Measurements from ENCODE around the gene CDH23.
"Not testable (repeated sequence)": the region's sequence is repeated elsewhere in the genome, so short reads cannot be mapped to it uniquely, and the experiment has no call there.

Gene CDH23

GRCh38 chr10:71396711-71397295 is at the start of gene CDH23:
TSS of gene CDH23 (plus strand) at chr10:71396920. CDS start at chr10:71439832, 42,912 bp downstream.
- no peak for DNase-seq (ENCODE audit: low read depth in 2 of 2, low spot score in 1 of 2)

DNA sequence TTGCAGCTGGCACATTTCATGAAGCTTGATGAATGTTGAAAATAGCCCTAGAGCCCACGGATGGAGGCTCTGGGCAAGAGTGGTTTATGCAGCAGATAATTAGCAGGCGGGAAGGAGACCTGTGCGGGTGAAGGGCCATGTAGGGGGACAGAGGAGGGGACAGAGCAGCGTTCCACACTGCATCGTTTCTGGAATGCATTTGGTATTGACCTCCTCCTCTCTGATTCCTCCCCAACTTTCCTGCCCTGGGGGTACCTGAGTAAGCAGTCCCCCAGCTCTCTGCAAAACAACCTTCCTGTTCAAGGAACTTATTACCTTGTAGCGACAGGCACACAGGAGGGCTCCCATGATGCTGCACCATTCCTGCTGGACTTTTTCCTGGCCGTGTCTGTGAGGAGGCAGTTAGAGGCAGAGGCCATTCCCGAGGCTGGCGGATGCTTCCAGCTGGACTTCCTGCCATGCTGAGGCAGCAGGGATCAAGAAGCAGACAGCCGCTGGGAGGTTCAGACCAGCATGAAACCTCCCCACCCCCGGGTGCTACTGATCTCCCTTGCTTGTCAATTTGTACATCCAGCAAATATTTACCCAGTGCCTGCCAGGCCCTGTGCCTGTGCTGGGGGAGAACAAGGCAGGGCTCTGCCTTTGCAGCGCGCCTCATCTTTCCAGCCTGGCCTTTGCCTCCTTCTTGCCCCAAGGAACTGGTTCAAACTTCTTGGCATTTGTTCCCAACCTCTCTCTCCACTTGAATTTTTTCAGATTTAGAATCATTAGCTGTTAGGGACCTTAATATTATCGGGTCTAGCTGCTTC is 48.9 kb upstream of the CDH23 start:
- no peak for DNase-seq (ENCODE audit: low read depth in 2 of 2, low spot score in 1 of 2)

DNA sequence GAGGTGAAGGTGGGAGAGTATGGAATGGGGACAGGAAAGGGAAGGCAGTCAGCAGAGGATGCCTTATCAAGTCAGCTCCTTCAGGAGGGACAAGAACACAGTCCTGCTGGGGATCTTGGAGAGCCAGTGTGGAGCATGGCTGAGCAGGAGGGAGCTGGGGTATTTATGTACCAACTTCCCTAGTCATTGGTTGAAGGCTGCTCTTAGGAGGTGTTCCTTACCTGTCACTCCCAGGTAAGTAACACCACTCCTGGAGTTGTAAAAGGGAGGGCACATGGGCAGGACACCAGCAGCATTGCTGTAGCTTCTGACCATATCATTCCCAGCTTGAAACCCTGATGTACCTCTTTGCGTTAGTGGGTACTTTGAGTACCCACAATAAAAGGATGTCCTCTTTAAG is 47.9 kb upstream of the CDH23 start:
- no peak for DNase-seq (ENCODE audit: low read depth in 2 of 2, low spot score in 1 of 2)

GRCh38 chr10:71349406-71349805 is 47.3 kb upstream of the CDH23 start:
- no peak for DNase-seq (ENCODE audit: low read depth in 2 of 2, low spot score in 1 of 2)

- DNase-seq (ENCODE audit: low read depth in 2 of 2, low spot score in 1 of 2): no peak
Measured at GRCh38 chr10:71351087-71351486, 45.6 kb upstream of the CDH23 start.

DNA sequence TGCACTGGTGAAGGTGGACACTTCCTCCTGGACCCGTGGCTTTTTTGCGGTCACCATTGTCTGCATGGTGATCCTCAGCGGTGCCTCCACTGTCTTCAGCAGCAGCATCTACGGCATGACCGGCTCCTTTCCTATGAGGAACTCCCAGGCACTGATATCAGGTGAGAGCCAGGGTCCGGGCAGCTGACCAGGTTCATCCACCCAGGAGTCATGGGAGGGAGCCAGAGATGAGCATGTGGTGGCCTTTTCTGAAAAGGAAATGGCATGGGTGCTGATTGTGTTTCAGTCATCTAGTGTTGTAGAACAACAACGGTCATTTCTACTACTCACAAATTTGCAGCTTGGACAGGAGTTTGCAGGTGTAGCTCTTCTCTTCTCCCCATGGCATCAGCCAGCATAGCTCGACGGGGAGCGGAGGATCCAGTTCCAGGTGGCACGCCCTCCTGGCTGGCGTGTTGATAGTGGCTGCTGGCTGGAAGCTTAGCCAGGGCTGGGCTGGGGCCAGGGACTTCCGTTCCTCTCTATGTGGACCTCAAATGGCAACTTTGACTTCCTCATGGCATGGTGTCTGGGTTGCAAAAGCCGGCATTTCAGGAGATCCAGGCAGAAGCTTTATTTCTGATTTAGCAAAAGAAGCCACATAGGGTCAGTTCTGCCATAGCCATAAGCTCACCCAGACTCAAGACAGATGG is 44.9 kb upstream of the CDH23 start:
- no peak for DNase-seq (ENCODE audit: low read depth in 2 of 2, low spot score in 1 of 2)

- DNase-seq (ENCODE audit: low read depth in 2 of 2, low spot score in 1 of 2): no peak
Measured at GRCh38 chr10:71353639-71354038, 43.1 kb upstream of the CDH23 start.

- no peak for DNase-seq (ENCODE audit: low read depth in 2 of 2, low spot score in 1 of 2)
Measured at GRCh38 chr10:71354776-71355175, 41.9 kb upstream of the CDH23 start.

GRCh38 chr10:71355886-71356285 is 40.8 kb upstream of the CDH23 start:
- DNase-seq (ENCODE audit: low read depth in 2 of 2, low spot score in 1 of 2): no peak

DNA sequence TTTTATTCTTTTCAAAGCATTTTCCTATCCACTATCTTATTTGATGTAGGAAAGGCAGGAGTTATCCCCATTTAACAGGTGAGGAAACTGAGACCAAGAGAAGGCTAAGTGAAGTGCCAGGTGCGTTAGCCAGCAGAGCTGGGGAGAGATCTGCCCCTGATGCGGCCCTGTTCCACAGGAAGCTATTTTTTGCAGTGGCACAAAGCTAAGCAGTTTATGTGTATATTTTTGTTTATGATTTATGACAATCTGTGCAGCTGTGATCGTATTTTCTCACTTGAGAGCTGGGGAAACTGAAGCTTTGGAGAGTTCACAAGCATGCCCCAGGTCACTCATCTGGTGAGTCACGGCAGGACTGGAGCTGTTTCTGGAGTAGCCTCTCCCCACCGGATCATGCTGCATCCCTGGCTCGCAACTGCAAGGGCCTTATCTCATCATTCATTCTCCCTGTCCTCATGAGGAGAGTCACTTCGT is 38.9 kb upstream of the CDH23 start:
- DNase-seq (ENCODE audit: low read depth in 2 of 2, low spot score in 1 of 2): no peak

- DNase-seq (ENCODE audit: low read depth in 2 of 2, low spot score in 1 of 2): no peak
Measured at GRCh38 chr10:71358277-71358676, 38.4 kb upstream of the CDH23 start.

GRCh38 chr10:71358906-71359305 is 37.8 kb upstream of the CDH23 start:
- not testable (repeated sequence) for DNase-seq (ENCODE audit: low read depth in 2 of 2, low spot score in 1 of 2)

GRCh38 chr10:71359364-71360046 is 37.2 kb upstream of the CDH23 start:
- DNase-seq (ENCODE audit: low read depth in 2 of 2, low spot score in 1 of 2): no peak

- no peak for DNase-seq (ENCODE audit: low read depth in 2 of 2, low spot score in 1 of 2)
Measured at GRCh38 chr10:71360735-71361134, 36.0 kb upstream of the CDH23 start.

- no peak for DNase-seq (ENCODE audit: low read depth in 2 of 2, low spot score in 1 of 2)
Measured at GRCh38 chr10:71361581-71361980, 35.1 kb upstream of the CDH23 start.

DNA sequence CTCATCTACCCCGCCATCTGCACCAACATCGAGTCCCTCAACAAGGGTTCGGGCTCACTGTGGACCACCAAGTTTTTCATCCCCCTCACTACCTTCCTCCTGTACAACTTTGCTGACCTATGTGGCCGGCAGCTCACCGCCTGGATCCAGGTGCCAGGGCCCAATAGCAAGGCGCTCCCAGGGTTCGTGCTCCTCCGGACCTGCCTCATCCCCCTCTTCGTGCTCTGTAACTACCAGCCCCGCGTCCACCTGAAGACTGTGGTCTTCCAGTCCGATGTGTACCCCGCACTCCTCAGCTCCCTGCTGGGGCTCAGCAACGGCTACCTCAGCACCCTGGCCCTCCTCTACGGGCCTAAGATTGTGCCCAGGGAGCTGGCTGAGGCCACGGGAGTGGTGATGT is 34.6 kb upstream of the CDH23 start:
- DNase-seq (ENCODE audit: low read depth in 2 of 2, low spot score in 1 of 2): no peak

DNA sequence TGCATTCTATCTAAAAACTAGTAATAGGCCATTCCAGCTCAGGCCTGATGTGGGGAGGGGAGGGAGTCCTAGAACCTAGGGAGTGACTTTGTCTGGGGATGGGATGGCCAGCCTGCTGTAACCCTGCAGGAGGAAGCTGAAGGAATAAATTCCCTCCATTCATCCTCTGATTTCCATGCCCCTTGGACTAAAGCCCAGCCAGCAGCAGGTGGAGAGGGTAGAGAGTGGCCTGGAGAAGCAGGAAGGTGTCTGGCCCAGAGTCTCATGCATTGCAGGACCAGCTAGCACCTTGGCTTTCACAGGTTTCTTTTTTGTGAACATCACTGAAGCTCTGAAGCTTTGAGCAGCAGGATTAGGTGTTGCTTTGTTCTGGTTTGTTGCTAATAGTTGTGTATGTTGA is 32.8 kb upstream of the CDH23 start:
- no peak for DNase-seq (ENCODE audit: low read depth in 2 of 2, low spot score in 1 of 2)

DNA sequence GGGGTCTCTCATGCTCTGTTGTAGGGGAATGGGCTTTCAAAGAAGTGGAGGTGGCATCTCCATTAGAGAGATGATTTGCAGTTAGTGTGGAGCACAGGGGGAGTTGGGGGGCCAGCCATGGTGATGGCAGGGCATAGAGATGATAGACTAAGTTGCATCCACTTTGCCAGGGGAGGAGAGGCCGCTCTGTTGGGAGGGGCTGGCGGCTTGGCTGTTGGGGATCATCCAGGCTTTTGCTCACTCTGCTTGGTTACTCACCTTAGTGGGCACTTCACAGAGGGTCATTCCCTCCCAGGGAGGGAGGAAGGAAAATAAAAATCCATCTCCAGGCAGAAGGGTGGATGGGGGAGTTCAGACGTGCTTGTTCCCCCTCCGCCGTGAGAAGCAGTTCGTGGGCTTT is 31.4 kb upstream of the CDH23 start:
- DNase-seq (ENCODE audit: low read depth in 2 of 2, low spot score in 1 of 2): no peak

DNA sequence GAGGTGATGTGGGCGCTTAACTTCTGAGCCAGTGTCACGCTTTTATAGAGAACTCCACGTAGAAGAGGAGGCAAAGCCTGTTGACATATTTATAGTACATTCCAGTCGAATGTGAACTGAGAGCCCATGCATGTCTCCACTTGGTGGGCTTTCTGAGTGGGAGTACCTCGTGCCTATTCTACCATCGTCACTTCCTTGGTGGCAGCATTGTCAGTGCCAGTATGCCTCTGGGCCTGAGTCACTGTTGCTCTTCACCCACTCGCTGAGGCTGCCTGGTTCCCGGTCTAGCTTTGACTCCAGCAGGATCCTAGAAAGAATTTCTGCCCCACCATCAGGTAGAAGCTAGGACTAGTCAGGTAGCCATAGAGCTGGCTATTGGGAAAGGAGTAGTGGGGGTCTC is 30.0 kb upstream of the CDH23 start:
- no peak for DNase-seq (ENCODE audit: low read depth in 2 of 2, low spot score in 1 of 2)

GRCh38 chr10:71367271-71367670 is 29.4 kb upstream of the CDH23 start:
- DNase-seq (ENCODE audit: low read depth in 2 of 2, low spot score in 1 of 2): no peak

DNA sequence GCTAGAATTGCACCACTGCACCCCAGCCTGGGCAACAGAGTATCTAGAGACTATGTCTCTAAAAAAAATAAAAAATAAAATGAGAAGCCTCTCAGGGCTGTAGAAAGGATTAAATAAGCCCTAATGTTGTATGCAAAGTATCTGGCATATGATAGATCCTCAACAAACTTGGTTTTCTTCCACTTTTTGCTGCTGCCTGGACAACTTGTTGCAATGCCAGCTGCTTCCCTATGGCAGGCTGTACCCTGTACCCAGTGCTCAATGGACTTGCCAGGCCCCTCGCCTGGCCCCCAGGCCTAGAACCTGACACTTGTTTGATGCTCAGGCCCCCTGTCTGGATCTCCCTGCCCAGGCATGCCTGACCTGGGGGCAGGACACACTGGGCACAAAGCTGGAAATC is 28.5 kb upstream of the CDH23 start:
- DNase-seq (ENCODE audit: low read depth in 2 of 2, low spot score in 1 of 2): no peak

DNA sequence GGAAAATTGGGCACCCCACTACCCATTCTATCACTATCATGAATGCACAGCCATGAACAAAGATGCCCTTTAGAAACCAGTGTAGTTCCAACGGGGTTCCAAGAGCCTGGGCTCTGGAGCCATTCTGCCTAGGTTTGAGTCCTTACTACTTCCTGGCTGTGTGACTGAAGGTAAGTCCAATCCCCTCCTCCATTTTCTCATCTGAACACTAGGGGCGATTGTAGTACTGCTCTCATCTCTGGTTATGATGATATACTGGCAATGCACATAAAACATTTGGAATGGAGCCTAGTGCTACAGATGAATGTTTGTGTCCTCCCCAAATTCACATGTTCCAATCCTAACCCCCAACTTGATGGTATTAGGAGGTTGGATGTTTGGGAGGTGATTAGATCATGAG is 28.1 kb upstream of the CDH23 start:
- no peak for DNase-seq (ENCODE audit: low read depth in 2 of 2, low spot score in 1 of 2)
